GM12874 (cell line): ENCODE results near the gene KAZN.

Experiments
- CTCF ChIP-seq: IDR thresholded peaks from 2 replicates; pipeline ENCODE4 v1.5.1; 2011; ENCODE audit warnings: low read depth, mild to moderate bottlenecking, control low read depth, low read length, moderate library complexity; ENCODE audit not compliant: insufficient read depth

The KAZN gene

GRCh38 chr1:14924455-14925331 is 326.2 kb downstream of the KAZN start:
- TF ChIP-seq CTCF = no peak

GRCh38 chr1:14925336-14926136 is 327.1 kb downstream of the KAZN start:
- no peak for TF ChIP-seq CTCF

- no peak for TF ChIP-seq CTCF
These were observed 327.7 kb downstream of the KAZN start for GRCh38 chr1:14926229-14926628.

GRCh38 chr1:14926818-14927575 is 328.5 kb downstream of the KAZN start:
- TF ChIP-seq CTCF = no peak

- TF ChIP-seq CTCF = no peak
These were observed 329.9 kb downstream of the KAZN start for GRCh38 chr1:14928412-14928811.

GRCh38 chr1:14928886-14929546 is 330.5 kb downstream of the KAZN start:
- TF ChIP-seq CTCF = no peak
